PC-3 (cell line): ENCODE data around the gene RNF2. TPM values are rescaled to one million over a fixed set of nuclear protein-coding genes. Genes with fewer than 3 reads are reported as not detected.

ENCODE experiments used
- ATAC-seq: fragments of 200-7000 bp; cut with Tn5 transposase; 2 replicates; pipeline ENCODE4 v1.9.1; 2020; ENCODE audit warnings: mild to moderate bottlenecking, moderate library complexity
- BruUV-seq: library from RNA; stranded (reverse); fragments of 400-500 nt; replicated peaks from 2 replicates; lab custom pipeline; 2021; lab: Mats Ljungman, UMichigan
- CTCF ChIA-PET: fragments of 300-600 bp; sonication (Branson Sonifier 250); formaldehyde crosslinking; loops from one replicate; lab custom pipeline; 2022; ENCODE audit warnings: antibody characterized with exemption; lab: Charles Lee
- POLR2A ChIA-PET: fragments of 300-600 bp; sonication (Branson Sonifier 250); formaldehyde crosslinking; loops from one replicate; lab custom pipeline; 2022; ENCODE audit warnings: antibody characterized with exemption; ENCODE audit not compliant: unreplicated experiment; lab: Charles Lee
- DNase-seq: peaks from one replicate; pipeline ENCODE4 v3.0.0-alpha.2; 2015
- H2AFZ ChIP-seq: fragments of 300-600 bp; sonication (generic); 2 replicates; pipeline ENCODE4 v1.6.0; 2016; ENCODE audit warnings: antibody characterized with exemption, low read length
- H3F3A ChIP-seq: fragments of 300-600 bp; sonication (generic); one replicate; pipeline ENCODE4 v1.6.0; 2017; ENCODE audit warnings: antibody characterized with exemption, low read length, control low read depth, mild to moderate bottlenecking; ENCODE audit not compliant: unreplicated experiment
- H3K27ac ChIP-seq: fragments of 300-600 bp; sonication (generic); 2 replicates; pipeline ENCODE4 v1.5.1; 2016; ENCODE audit warnings: mild to moderate bottlenecking, low read length
- H3K27me3 ChIP-seq: fragments of 300-600 bp; sonication (generic); 2 replicates; pipeline ENCODE4 v1.6.1; 2016; ENCODE audit warnings: low read length, mixed read lengths
- H3K36me3 ChIP-seq: fragments of 300-600 bp; sonication (generic); 2 replicates; pipeline ENCODE4 v1.6.1; 2016; ENCODE audit warnings: low read depth, mixed run types, low read length, mixed read lengths
- H3K4me1 ChIP-seq: fragments of 300-600 bp; sonication (generic); 2 replicates; pipeline ENCODE4 v1.5.1; 2016; ENCODE audit warnings: low read length; ENCODE audit not compliant: insufficient read depth
- H3K4me2 ChIP-seq: fragments of 300-600 bp; sonication (generic); 2 replicates; pipeline ENCODE4 v1.6.0; 2016; ENCODE audit warnings: low read length
- H3K4me3 ChIP-seq: fragments of 300-600 bp; sonication (generic); 2 replicates; pipeline ENCODE4 v1.5.1; 2016; ENCODE audit warnings: mild to moderate bottlenecking, low read length, mixed read lengths
- H3K79me2 ChIP-seq: fragments of 300-600 bp; sonication (generic); 2 replicates; pipeline ENCODE4 v1.6.1; 2017; ENCODE audit warnings: low read length, mixed read lengths
- H3K9ac ChIP-seq: fragments of 300-600 bp; sonication (generic); 2 replicates; pipeline ENCODE4 v1.6.0; 2016; ENCODE audit warnings: mild to moderate bottlenecking, low read length
- H3K9me2 ChIP-seq: fragments of 300-600 bp; sonication (generic); replicated peaks from 2 replicates; pipeline ENCODE4 v1.6.1; 2016; ENCODE audit warnings: mixed run types, low read length, mixed read lengths
- H3K9me3 ChIP-seq: fragments of 300-600 bp; sonication (generic); 2 replicates; pipeline ENCODE4 v1.6.1; 2016; ENCODE audit warnings: low read length, mixed read lengths
- H4K20me1 ChIP-seq: fragments of 300-600 bp; sonication (generic); 2 replicates; pipeline ENCODE4 v1.6.1; 2016; ENCODE audit warnings: low read length, mixed read lengths
- EZH2 ChIP-seq: fragments of 300-600 bp; sonication (generic); IDR thresholded peaks from one replicate; pipeline ENCODE4 v1.6.1; 2017; ENCODE audit warnings: antibody characterized with exemption, mild to moderate bottlenecking, low read length; ENCODE audit not compliant: unreplicated experiment
- EZH2phosphoT487 ChIP-seq: fragments of 300-600 bp; sonication (generic); IDR thresholded peaks from 2 replicates; pipeline ENCODE4 v1.6.1; 2018; ENCODE audit warnings: mild to moderate bottlenecking, antibody characterized with exemption, low read length, borderline replicate concordance
- intact Hi-C: fragments of 100-400 bp; cut with micrococcal nuclease; formaldehyde crosslinking; loops from 2 replicates; pipeline ENCODE4 v1.9.0; 2023
- total RNA-seq: library from RNA; depleted of rRNA; stranded (reverse); fragments of >200 nt; gene quantifications from 2 replicates; pipeline ENCODE4 v1.2.3, GENCODE V29; 2014
- TF ChIP-seq, protein P1 (sequence below): fragments of 300-600 bp; sonication (generic); conservative IDR thresholded peaks from 2 replicates; pipeline ENCODE4 v1.5.1; 2017; ENCODE audit warnings: antibody characterized with exemption, low read depth, mild to moderate bottlenecking, low read length

The RNF2 gene
- total RNA-seq, 1 experiment from 2014 or later: 13.6 TPM

DNA sequence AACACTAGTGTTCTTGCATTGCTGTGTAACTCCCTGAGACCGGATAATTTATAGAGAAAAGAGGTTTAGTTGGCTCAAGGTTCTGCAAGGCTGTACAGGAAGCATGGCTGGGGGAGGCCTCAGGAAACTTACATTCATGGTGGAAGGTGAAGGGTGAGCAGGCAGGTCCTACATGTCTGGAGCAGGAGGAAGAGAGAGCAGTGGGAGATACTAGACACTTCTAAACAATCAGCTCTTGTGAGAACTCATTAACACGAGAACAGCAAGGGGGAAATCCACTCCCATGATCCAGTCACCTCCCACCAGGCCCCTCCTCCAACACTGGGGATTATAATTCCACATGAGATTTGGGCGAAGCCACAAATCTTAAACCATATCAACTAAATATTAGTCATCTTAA is 30.1 kb downstream of the RNF2 start:
- Histone ChIP-seq H4K20me1 (no peaks in the 10 kb centered on the region), H3K4me3 (no peak overlapping the region), H3K79me2 (peaks cover 76% of the 10 kb centered on the region), H3K27ac (no peak overlapping the region), H3F3A (no peaks in the 10 kb centered on the region), H3K9ac (no peak overlapping the region), H3K4me1 (peaks cover 6% of the 10 kb centered on the region; the same call in 1 of the 2 replicates), H3K9me2 (no peaks in the 10 kb centered on the region), H2AFZ (no peak overlapping the region), H3K9me3 (no peaks in the 10 kb centered on the region), H3K4me2 (no peak overlapping the region), H3K27me3 (no peaks in the 10 kb centered on the region), H3K36me3 (no peaks in the 10 kb centered on the region)
- ATAC-seq (no peak), DNase-seq (no peak)
- TF ChIP-seq EZH2phosphoT487 (no peak), EZH2 (no peak)
- TF ChIP-seq, protein P1, sequence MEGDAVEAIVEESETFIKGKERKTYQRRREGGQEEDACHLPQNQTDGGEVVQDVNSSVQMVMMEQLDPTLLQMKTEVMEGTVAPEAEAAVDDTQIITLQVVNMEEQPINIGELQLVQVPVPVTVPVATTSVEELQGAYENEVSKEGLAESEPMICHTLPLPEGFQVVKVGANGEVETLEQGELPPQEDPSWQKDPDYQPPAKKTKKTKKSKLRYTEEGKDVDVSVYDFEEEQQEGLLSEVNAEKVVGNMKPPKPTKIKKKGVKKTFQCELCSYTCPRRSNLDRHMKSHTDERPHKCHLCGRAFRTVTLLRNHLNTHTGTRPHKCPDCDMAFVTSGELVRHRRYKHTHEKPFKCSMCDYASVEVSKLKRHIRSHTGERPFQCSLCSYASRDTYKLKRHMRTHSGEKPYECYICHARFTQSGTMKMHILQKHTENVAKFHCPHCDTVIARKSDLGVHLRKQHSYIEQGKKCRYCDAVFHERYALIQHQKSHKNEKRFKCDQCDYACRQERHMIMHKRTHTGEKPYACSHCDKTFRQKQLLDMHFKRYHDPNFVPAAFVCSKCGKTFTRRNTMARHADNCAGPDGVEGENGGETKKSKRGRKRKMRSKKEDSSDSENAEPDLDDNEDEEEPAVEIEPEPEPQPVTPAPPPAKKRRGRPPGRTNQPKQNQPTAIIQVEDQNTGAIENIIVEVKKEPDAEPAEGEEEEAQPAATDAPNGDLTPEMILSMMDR: no peak
- ChIA-PET CTCF (no interaction called here), POLR2A (no interaction called here)
- BruUV-seq: no TSS peak
- intact Hi-C loops: no loop called here

DNA sequence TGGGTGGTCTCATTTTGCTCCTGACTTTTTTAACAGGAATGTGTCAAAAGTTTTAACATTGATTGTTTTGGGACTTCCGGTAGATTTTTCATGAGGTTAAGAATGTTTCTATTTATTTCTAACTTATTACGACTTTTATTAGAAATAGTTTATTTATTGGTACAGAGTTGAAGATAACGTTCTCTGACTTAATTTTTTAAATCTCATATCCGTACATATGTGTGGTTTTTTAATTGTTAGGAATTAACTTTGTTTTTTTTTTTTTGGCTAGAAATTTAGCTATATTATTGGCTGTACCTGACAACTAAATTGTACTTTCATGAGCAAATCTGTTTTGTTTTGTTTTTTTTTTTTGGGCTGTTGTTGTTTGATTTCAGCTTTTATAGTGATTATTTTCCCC is 32.0 kb downstream of the RNF2 start:
- intact Hi-C loops: no loop called here
- H3K9ac ChIP-seq: no peak overlapping the region
- H3K9me3 ChIP-seq: no peaks in the 10 kb centered on the region
- H3K27ac ChIP-seq: no peak overlapping the region
- no peaks in the 10 kb centered on the region for H3K27me3 ChIP-seq
- CTCF ChIA-PET: no interaction called here
- H3K4me3 ChIP-seq: no peak overlapping the region
- H4K20me1 ChIP-seq: no peaks in the 10 kb centered on the region
- BruUV-seq: no TSS peak
- no peaks in the 10 kb centered on the region for H3F3A ChIP-seq
- H3K79me2 ChIP-seq: peaks cover 72% of the 10 kb centered on the region
- no peaks in the 10 kb centered on the region for H3K36me3 ChIP-seq
- H3K4me2 ChIP-seq: no peak overlapping the region
- H3K4me1 ChIP-seq: no peaks in the 10 kb centered on the region
- DNase-seq (no peak), ATAC-seq (no peak)
- POLR2A ChIA-PET: no interaction called here
- TF ChIP-seq, protein P1: no peak
- no peak for TF ChIP-seq EZH2phosphoT487
- no peak for TF ChIP-seq EZH2
- no peaks in the 10 kb centered on the region for H3K9me2 ChIP-seq
- no peak overlapping the region for H2AFZ ChIP-seq

DNA sequence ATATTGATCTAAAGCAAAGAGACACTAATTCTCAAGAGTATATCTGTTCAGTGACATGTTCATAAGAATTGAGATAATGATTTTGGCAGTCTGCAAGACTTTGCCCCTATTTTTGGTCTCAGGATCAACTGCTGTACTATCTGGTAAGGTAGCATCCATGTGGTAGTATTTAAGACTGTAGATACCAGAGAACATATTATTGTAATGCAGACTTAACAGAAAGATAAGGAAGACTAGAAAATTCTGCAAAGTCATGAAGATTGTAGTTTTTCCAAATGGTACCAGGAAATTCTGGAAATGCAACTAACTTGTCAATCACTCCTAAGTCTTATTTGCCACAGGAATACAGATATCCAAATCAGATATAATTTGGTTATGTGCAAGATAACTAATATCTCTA is 35.1 kb downstream of the RNF2 start:
- Histone ChIP-seq H3K27ac (no peak overlapping the region), H4K20me1 (no peaks in the 10 kb centered on the region), H3K9me3 (no peaks in the 10 kb centered on the region), H3F3A (no peaks in the 10 kb centered on the region), H3K4me2 (no peak overlapping the region), H3K79me2 (peaks cover 61% of the 10 kb centered on the region), H3K9me2 (no peaks in the 10 kb centered on the region), H2AFZ (no peak overlapping the region), H3K4me1 (no peaks in the 10 kb centered on the region), H3K36me3 (no peaks in the 10 kb centered on the region), H3K9ac (no peak overlapping the region), H3K4me3 (no peak overlapping the region), H3K27me3 (no peaks in the 10 kb centered on the region)
- ChIA-PET POLR2A (no interaction called here), CTCF (no interaction called here)
- intact Hi-C loops: no loop called here
- ATAC-seq: no peak
- BruUV-seq: no TSS peak
- TF ChIP-seq EZH2: no peak
- no peak for DNase-seq
